CD4-positive, alpha-beta T cell (primary cell): ENCODE measurements around the gene FUS. TPM values are rescaled to one million over a fixed set of nuclear protein-coding genes. Genes with fewer than 3 reads are reported as not detected.
"Not testable (repeated sequence)": the region's sequence is repeated elsewhere in the genome, so short reads cannot be mapped to it uniquely, and the experiment has no call there.

Source experiments
- ATAC-seq: fragments of 200-7000 bp; cut with Tn5 transposase; one replicate; pipeline ENCODE4 v1.10.0; 2022; ENCODE audit warnings: mild to moderate bottlenecking; ENCODE audit not compliant: poor library complexity
- CTCF ChIA-PET: fragments of 350-600 bp; sonication (Branson Sonifier 250); formaldehyde crosslinking; loops from one replicate; lab custom pipeline; 2021; ENCODE audit warnings: antibody characterized with exemption, inconsistent platforms; lab: Charles Lee
- POLR2A ChIA-PET: fragments of 350-600 bp; sonication (Branson Sonifier 250); formaldehyde crosslinking; loops from one replicate; lab custom pipeline; 2021; ENCODE audit warnings: antibody characterized with exemption, inconsistent platforms; lab: Charles Lee
- DNase-seq, 14 experiments: peaks; one replicate each; pipeline ENCODE4 v3.0.0-alpha.2; 2013 to 2020; ENCODE audit warnings: mixed read lengths in 2 of 14
- H3K27ac ChIP-seq, 2 donors: one replicate each; pipeline versions ENCODE4 v1.5.1 to v1.7.0; 2013; ENCODE audit warnings: low read length in 2 of 2, low read depth in 1 of 2, mild to moderate bottlenecking in 1 of 2
- H3K27me3 ChIP-seq, 2 experiments: 1 replicate in 1 of 2; 2 replicates in 1 of 2; pipeline versions ENCODE4 v1.6.1 to v1.7.0; 2013; ENCODE audit warnings: low read length in 2 of 2, control low read depth in 1 of 2, mild to moderate bottlenecking in 1 of 2, moderate library complexity in 1 of 2; ENCODE audit not compliant: insufficient read depth in 2 of 2, control insufficient read depth in 1 of 2
- H3K36me3 ChIP-seq: one replicate; pipeline ENCODE4 v1.6.1; 2013; ENCODE audit warnings: low read length, control low read depth; ENCODE audit not compliant: insufficient read depth
- H3K4me1 ChIP-seq: one replicate; pipeline ENCODE4 v1.6.1; 2013; ENCODE audit warnings: low read length, control low read depth; ENCODE audit not compliant: insufficient read depth
- H3K4me3 ChIP-seq: one replicate; pipeline ENCODE4 v1.5.1; 2013; ENCODE audit warnings: mild to moderate bottlenecking, low read length, moderate library complexity
- H3K9me3 ChIP-seq, 2 experiments: 1 replicate in 1 of 2; 2 replicates in 1 of 2; pipeline versions ENCODE4 v1.6.1 to v1.7.0; 2013; ENCODE audit warnings: low read length in 2 of 2, mild to moderate bottlenecking in 2 of 2, control low read depth in 1 of 2, moderate library complexity in 1 of 2; ENCODE audit not compliant: control insufficient read depth in 1 of 2, insufficient read depth in 1 of 2
- H3K27ac Mint-ChIP-seq: one replicate; pipeline ENCODE4 v1.8.0; 2020; ENCODE audit warnings: mixed read lengths
- H3K27me3 Mint-ChIP-seq: one replicate; pipeline ENCODE4 v1.8.0; 2021; ENCODE audit warnings: mixed read lengths
- H3K36me3 Mint-ChIP-seq: one replicate; pipeline ENCODE4 v1.8.0; 2021; ENCODE audit warnings: low read depth, mixed read lengths
- H3K4me1 Mint-ChIP-seq: one replicate; pipeline ENCODE4 v1.8.0; 2021; ENCODE audit warnings: low read depth, mixed read lengths
- H3K4me3 Mint-ChIP-seq: one replicate; pipeline ENCODE4 v1.8.0; 2020; ENCODE audit warnings: mild to moderate bottlenecking, mixed read lengths
- H3K9me3 Mint-ChIP-seq: one replicate; pipeline ENCODE4 v1.8.0; 2020; ENCODE audit warnings: mixed read lengths
- intact Hi-C, 2 experiments: fragments of 100-400 bp; cut with DNase I in 1 of 2; cut with micrococcal nuclease in 1 of 2; formaldehyde crosslinking; loops; one replicate each; pipeline versions ENCODE4 v1.15.1 to v1.9.0; 2023 to 2025; cut with DNase I, micrococcal nuclease
- total RNA-seq, 174 experiments: library from RNA in 2 of 174; stranded (reverse) in 2 of 174; gene quantifications; one replicate each; pipeline ENCODE4 v1.2.3 and lab custom pipeline; 2021 to 2026
- TF ChIP-seq, protein P1 (sequence below): fragments of 200-600 bp; IDR thresholded peaks from one replicate; pipeline ENCODE4 v1.8.0; 2022; ENCODE audit warnings: antibody characterized with exemption, mild to moderate bottlenecking

The FUS gene
- total RNA-seq, 2 experiments from 2014 or later, result 699 to 733 TPM

DNA sequence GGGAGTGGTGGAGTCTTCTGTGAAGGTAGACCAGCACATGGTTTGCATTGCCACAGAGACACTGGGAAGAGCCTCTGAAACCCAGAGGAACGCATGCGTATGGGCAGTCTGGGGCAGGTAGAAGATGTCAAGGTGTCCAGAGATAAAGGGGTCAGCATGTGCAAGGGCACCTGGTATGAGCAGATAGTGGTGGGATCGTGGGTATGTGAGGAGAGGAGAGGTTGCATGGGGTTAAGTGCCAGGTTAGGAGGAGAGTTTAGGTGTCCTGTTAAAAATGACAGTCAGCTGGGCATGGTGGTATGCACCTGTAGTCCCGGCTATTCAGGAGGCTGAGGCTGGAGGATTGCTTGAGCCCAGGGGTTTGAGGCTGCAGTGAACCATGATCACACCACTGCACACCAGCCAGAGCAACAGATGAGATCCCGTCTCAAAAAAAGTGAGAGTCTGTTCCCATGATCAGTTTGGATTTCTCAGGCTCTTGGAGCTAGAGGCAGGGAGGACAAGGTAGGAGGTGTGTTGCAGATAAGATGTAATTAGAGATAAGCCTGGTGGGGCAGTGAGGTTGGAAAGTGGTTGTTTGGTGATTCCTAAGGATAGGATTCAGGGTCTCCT is 19.6 kb downstream of the FUS start:
- H3K4me1 ChIP-seq, result peaks cover 45% of the 10 kb centered on the region
- CTCF ChIA-PET, result no interaction called here
- POLR2A ChIA-PET, result interaction anchor here (1.0 to 8.6 kb wide), 5 partner anchors 9 to 82 kb away, joined by 4 to 119 read pairs (median 30); partner anchors contain the start of genes FUS and KAT8
- no peak for ATAC-seq
- H3K9me3 ChIP-seq, result no peaks in the 10 kb centered on the region
- TF ChIP-seq, protein P1, sequence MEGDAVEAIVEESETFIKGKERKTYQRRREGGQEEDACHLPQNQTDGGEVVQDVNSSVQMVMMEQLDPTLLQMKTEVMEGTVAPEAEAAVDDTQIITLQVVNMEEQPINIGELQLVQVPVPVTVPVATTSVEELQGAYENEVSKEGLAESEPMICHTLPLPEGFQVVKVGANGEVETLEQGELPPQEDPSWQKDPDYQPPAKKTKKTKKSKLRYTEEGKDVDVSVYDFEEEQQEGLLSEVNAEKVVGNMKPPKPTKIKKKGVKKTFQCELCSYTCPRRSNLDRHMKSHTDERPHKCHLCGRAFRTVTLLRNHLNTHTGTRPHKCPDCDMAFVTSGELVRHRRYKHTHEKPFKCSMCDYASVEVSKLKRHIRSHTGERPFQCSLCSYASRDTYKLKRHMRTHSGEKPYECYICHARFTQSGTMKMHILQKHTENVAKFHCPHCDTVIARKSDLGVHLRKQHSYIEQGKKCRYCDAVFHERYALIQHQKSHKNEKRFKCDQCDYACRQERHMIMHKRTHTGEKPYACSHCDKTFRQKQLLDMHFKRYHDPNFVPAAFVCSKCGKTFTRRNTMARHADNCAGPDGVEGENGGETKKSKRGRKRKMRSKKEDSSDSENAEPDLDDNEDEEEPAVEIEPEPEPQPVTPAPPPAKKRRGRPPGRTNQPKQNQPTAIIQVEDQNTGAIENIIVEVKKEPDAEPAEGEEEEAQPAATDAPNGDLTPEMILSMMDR, result no peak
- DNase-seq, result no peak
- peak overlapping the region; percentile 77 for H3K4me3 Mint-ChIP-seq
- H3K27ac Mint-ChIP-seq, result peak overlapping the region; percentile 90
- peaks cover 68% of the 10 kb centered on the region for H3K4me1 Mint-ChIP-seq
- peaks cover 29% of the 10 kb centered on the region for H3K36me3 ChIP-seq
- H3K27ac ChIP-seq, result no peak overlapping the region
- intact Hi-C loops, result loop anchor here (2.0 to 10.0 kb wide), 5 partner anchors 19 to 675 kb away; partner anchors contain the start of genes ZNF843 (in 2 of the 2), FUS (in 1 of the 2) and ZNF267 (in 1 of the 2)
- H3K36me3 Mint-ChIP-seq, result peaks cover 62% of the 10 kb centered on the region
- no peaks in the 10 kb centered on the region for H3K27me3 ChIP-seq
- H3K27me3 Mint-ChIP-seq, result no peaks in the 10 kb centered on the region
- no peak overlapping the region for H3K4me3 ChIP-seq
- H3K9me3 Mint-ChIP-seq, result no peaks in the 10 kb centered on the region

DNA sequence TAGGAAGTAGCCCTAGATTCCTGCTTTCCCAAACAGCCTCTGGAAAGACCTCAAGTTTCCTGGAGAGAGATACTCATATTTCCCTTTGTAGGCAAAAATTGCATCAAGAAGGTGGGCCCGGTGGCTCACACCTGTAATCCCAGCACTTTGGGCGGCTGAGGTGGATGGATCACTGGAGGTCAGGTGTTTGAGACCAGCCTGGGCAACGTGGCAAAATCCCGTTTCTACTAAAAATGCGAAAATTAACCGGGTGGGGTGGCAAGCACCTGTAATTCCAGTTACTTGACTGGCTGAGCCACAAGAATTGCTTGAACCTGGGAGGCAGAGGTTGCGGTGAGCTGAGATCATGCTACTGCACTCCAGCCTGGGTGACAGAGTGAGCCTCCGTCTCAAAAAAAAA is 20.2 kb downstream of the FUS start:
- H3K27ac Mint-ChIP-seq, result peak overlapping the region; percentile 90

DNA sequence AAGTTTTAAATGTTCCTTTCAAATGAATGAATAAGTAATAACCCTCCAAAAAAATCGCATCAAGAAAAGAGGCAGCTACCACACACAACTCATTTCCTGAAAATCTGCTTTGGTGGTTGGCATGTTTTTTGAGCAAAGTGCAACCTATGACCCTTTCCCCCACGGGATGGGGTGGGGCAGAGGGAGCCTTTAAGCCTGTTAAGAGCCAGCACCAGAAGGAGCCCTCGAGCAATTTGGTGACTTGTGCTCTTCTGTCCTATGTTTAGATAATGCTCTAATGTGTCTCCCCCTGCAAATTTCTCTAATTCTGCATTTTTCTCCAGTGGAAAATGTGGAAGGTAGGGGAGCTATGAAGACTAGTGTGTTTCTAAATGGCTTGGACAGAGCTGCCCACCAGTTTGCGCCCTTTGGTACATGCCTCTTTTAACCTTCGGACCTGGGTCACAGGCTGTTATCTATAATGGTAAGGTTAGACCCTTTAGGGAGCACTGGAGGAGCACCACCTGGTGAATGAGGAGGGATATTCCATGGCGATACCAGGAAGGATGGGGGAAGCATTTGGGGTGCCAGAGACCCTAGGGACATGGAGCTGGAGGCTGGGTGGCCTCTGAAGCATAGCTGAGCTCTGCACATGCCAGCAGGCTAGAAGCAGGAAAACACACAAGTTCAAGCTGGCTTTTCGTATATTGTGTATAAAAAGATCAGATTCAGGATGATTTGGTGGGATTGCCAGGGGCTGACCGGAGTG is 21.1 kb downstream of the FUS start:
- intact Hi-C loops, result loop anchor here (1.0 to 10.0 kb wide), 6 partner anchors 15 to 674 kb away; partner anchors contain the start of genes ZNF843 (in 2 of the 2), FUS (in 1 of the 2) and ZNF267 (in 1 of the 2)
- H3K4me1 Mint-ChIP-seq, result peaks cover 60% of the 10 kb centered on the region
- peak overlapping the region; percentile 92 for H3K4me3 ChIP-seq
- TF ChIP-seq, protein P1, result peak; percentile 9
- H3K9me3 Mint-ChIP-seq, result no peaks in the 10 kb centered on the region
- ATAC-seq (peak; percentile 63), DNase-seq (peak in 12 of 14 experiments; percentile 33 to 78 (median 54))
- H3K9me3 ChIP-seq, result no peaks in the 10 kb centered on the region
- H3K36me3 Mint-ChIP-seq, result peaks cover 48% of the 10 kb centered on the region
- peaks cover 15% of the 10 kb centered on the region for H3K36me3 ChIP-seq
- POLR2A ChIA-PET, result interaction anchor here (0.8 to 8.6 kb wide), 8 partner anchors 10 to 136 kb away, joined by 3 to 119 read pairs (median 21); partner anchors contain the start of genes FUS, TRIM72, ZNF646 and ZNF668
- no peaks in the 10 kb centered on the region for H3K27me3 Mint-ChIP-seq
- peak overlapping the region; percentile 90 for H3K27ac Mint-ChIP-seq
- peak overlapping the region; percentile 94 for H3K4me3 Mint-ChIP-seq
- H3K27me3 ChIP-seq, result no peaks in the 10 kb centered on the region
- CTCF ChIA-PET, result interaction anchor here (0.7 to 1.0 kb wide), 3 partner anchors 9 to 59 kb away, joined by 3 to 5 read pairs (median 4); no protein-coding TSS in a partner anchor
- H3K27ac ChIP-seq, result peak overlapping the region in 1 of 2 donors; percentile 60
- H3K4me1 ChIP-seq, result peaks cover 45% of the 10 kb centered on the region

More for the DNA sequence above, 20.2 kb downstream of the FUS start:
- H3K27ac ChIP-seq, H3K27me3 ChIP-seq, ATAC-seq, H3K4me3 ChIP-seq, H3K9me3 Mint-ChIP-seq, H3K27me3 Mint-ChIP-seq, H3K9me3 ChIP-seq, DNase-seq: not testable (repeated sequence)
- CTCF ChIA-PET, result interaction anchor here (0.7 to 0.9 kb wide), 2 partner anchors 9 to 17 kb away, joined by 3 to 5 read pairs; no protein-coding TSS in a partner anchor
- Mint-ChIP-seq H3K4me3 (peak overlapping the region; percentile 77), H3K36me3 (peaks cover 57% of the 10 kb centered on the region), H3K4me1 (peaks cover 64% of the 10 kb centered on the region)
- Histone ChIP-seq H3K36me3 (peaks cover 24% of the 10 kb centered on the region), H3K4me1 (peaks cover 45% of the 10 kb centered on the region)
- intact Hi-C loops, result loop anchor here (2.0 to 10.0 kb wide), 5 partner anchors 19 to 675 kb away; partner anchors contain the start of genes ZNF843 (in 2 of the 2), FUS (in 1 of the 2) and ZNF267 (in 1 of the 2)
- POLR2A ChIA-PET, result interaction anchor here (4.0 to 8.6 kb wide), 3 partner anchors 9 to 21 kb away, joined by 30 to 119 read pairs (median 89); partner anchors contain the start of gene FUS
